Sigmoid colon (tissue), 7 donors: ENCODE measurements around the gene KCNQ2. TPM values are rescaled to one million over a fixed set of nuclear protein-coding genes. Genes with fewer than 3 reads are reported as not detected.

ENCODE experiments used
- DNase-seq: peaks from one replicate; pipeline ENCODE4 v3.0.0-alpha.2; 2019
- H3K27ac ChIP-seq, 4 donors: fragments of 200-600 bp; sonication (generic); one replicate each; pipeline ENCODE4 v1.5.1; 2016 to 2019; ENCODE audit warnings: mild to moderate bottlenecking in 1 of 4
- H3K27me3 ChIP-seq, 3 donors: fragments of 200-600 bp; sonication (generic); one replicate each; pipeline ENCODE4 v1.5.1; 2019; ENCODE audit warnings: mild to moderate bottlenecking in 1 of 3
- H3K36me3 ChIP-seq, 4 donors: fragments of 200-600 bp; sonication (generic); one replicate each; pipeline ENCODE4 v1.5.1; 2016 to 2019
- H3K4me1 ChIP-seq, 4 donors: fragments of 200-600 bp; sonication (generic); one replicate each; pipeline ENCODE4 v1.5.1; 2017 to 2019
- H3K4me3 ChIP-seq, 4 donors: fragments of 200-600 bp; sonication (generic); one replicate each; pipeline ENCODE4 v1.5.1; 2017 to 2019; ENCODE audit warnings: mild to moderate bottlenecking in 2 of 4, moderate library complexity in 1 of 4
- H3K9me3 ChIP-seq, 4 donors: fragments of 200-600 bp in 3 of 4; sonication (generic) in 3 of 4; one replicate each; pipeline versions ENCODE4 v1.5.1 to v1.6.1; 2013 to 2019
- EP300 ChIP-seq, 4 donors: sonication (generic); formaldehyde crosslinking; IDR thresholded peaks; one replicate each; pipeline ENCODE4 v1.6.1; 2017; ENCODE audit warnings: antibody characterized with exemption in 4 of 4
- POLR2A ChIP-seq, 2 donors: fragments of 450-650 bp; IDR thresholded peaks; one replicate each; pipeline ENCODE4 v1.6.1; 2016; ENCODE audit warnings: antibody characterized with exemption in 2 of 2, mild to moderate bottlenecking in 2 of 2, moderate library complexity in 2 of 2
- POLR2AphosphoS5 ChIP-seq, 4 donors: sonication (generic); formaldehyde crosslinking; IDR thresholded peaks; one replicate each; pipeline ENCODE4 v1.6.1; 2017; ENCODE audit warnings: antibody characterized with exemption in 4 of 4
- WGBS, 2 donors: extraction: QIAGEN DNeasy Blood & Tissue Kit; methylation state at CpG; one replicate each; pipeline ENCODE4 v1.1.7; 2013; 5-methylcytosine and 5-hydroxymethylcytosine counted together
- intact Hi-C: fragments of 100-400 bp; cut with DNase I; formaldehyde crosslinking; loops from one replicate; pipeline ENCODE4 v1.15.1; 2023
- polyA plus RNA-seq, 3 donors: library from polyadenylated mRNA; stranded (reverse); fragments of 200-250 nt; gene quantifications; one replicate each; pipeline ENCODE4 v1.2.3, GENCODE V29; 2013
- total RNA-seq, 4 donors: library from RNA; depleted of rRNA; stranded (reverse); fragments of >200 nt; gene quantifications; one replicate each; pipeline ENCODE4 v1.1.0, GENCODE V29; 2016
- TF ChIP-seq, protein P1 (sequence below), 4 experiments: fragments of 450-650 bp in 3 of 4; fragments of 200-600 bp in 1 of 4; IDR thresholded peaks; one replicate each; pipeline ENCODE4 v1.5.1; 2016 to 2019; ENCODE audit warnings: antibody characterized with exemption in 4 of 4, mild to moderate bottlenecking in 3 of 4, moderate library complexity in 2 of 4
- donor health status: healthy with polysubstance abuse.
- donor health status: Bipolar disorder and iron deficiency.
- donor health status: healthy.

The KCNQ2 gene
- total and polyA plus RNA-seq, 7 donors, result 0.83 to 4.2 (median 1.2) TPM; not detected in 3

DNA sequence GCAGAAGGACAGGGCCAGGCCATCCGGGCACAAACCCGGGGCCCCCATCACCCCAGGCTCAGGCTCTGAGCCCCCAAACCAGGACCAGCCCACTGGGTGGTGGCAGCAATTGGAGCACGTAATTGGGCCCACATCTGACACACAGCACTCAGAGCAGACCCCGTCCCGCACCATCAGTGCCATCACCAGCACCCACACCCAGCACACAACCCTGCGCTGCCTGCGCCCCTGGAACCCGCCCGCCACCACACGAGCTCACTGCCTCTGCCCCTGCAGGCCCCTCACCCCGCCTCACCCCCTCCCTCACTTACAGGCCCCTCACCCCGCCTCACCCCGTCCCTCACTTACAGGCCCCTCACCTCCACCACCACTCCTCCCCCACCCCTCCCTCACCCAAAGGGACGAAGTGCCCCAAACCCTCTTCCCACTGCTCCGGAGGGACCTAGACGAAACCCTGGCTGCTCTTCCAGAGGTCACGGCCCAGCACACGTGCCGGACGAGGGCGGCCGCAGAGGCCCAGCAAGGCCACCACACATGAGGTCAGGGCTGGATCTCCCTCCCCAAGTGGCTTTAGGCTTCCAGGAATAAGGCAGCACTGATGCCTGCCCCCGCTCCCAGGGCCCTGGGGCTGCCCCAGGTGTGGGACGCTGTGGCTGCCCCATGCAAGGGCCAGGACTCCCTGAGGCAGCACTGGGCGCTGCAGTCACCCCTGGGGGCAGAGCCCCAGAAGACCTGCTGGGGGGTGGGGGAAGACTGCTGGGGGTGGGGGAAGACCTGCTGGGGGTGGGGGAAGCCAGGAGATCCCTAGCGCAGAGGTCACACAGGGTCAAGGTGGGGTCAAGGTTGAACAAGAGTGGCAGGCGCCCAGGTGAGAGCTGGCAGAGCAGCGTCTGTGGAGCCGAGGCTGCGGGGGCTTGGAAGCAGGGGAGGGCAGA, 22.4 kb downstream of the KCNQ2 start:
- Histone ChIP-seq H3K4me3 (no peak overlapping the region), H3K27ac (no peak overlapping the region), H3K4me1 (peaks cover 0 to 11% (median 6%) of the 10 kb centered on the region in 4 donors), H3K27me3 (peaks cover 0 to 96% (median 66%) of the 10 kb centered on the region in 3 donors), H3K36me3 (no peaks in the 10 kb centered on the region), H3K9me3 (no peaks in the 10 kb centered on the region)
- TF ChIP-seq POLR2A (IDR thresholded peaks at IDR 0.05), result no peak
- TF ChIP-seq POLR2AphosphoS5 (IDR thresholded peaks at IDR 0.05), result no peak
- TF ChIP-seq, protein P1, sequence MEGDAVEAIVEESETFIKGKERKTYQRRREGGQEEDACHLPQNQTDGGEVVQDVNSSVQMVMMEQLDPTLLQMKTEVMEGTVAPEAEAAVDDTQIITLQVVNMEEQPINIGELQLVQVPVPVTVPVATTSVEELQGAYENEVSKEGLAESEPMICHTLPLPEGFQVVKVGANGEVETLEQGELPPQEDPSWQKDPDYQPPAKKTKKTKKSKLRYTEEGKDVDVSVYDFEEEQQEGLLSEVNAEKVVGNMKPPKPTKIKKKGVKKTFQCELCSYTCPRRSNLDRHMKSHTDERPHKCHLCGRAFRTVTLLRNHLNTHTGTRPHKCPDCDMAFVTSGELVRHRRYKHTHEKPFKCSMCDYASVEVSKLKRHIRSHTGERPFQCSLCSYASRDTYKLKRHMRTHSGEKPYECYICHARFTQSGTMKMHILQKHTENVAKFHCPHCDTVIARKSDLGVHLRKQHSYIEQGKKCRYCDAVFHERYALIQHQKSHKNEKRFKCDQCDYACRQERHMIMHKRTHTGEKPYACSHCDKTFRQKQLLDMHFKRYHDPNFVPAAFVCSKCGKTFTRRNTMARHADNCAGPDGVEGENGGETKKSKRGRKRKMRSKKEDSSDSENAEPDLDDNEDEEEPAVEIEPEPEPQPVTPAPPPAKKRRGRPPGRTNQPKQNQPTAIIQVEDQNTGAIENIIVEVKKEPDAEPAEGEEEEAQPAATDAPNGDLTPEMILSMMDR (IDR thresholded peaks at IDR 0.05), result no peak
- TF ChIP-seq EP300 (IDR thresholded peaks at IDR 0.05), result no peak
- intact Hi-C loops, result no loop called here
- WGBS, 2 donors, result 84 to 87% methylated on average over 30 of the region's 30 CpGs
- DNase-seq, result no peak

DNA sequence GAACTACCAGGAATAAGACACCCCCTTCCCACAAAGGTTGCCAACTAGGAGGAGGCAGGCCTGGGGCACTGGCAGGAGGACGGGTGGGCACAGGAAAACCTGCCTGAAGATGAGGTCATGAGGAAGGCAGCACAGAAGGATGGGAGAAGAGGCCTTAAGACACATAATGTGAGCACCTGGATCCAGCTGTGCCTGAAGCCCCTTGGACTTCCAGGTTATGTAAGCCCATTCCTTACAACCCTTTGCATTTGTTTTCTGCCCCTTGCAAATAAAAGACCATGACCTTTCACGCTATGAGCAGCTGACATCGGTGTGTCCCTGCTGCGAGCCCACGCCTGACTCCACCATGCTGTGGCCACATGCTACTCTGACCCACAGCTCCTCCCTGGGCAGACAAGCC, 23.4 kb downstream of the KCNQ2 start:
- H3K9me3 ChIP-seq, result no peaks in the 10 kb centered on the region

DNA sequence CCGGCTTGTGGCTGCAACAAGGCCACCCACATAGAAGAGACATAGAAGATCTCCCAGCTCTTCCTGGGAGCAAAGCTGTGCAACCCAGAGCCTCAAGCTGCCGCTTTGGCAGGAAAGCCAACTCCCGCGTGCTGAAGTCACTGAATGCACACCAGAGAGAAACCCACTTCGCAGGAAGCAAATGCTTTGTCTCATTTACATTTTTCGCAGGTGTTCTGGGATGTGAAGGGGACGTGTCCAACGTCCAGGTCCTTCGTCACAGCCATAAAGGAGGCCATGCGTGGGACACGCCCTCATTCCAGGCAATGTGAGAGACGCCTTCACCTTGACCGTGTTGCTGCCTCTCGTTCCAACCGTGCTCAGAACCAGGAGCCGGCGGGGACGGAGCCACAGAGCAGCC, 24.4 kb downstream of the KCNQ2 start:
- H3K27me3 ChIP-seq, result peaks cover 0 to 80% (median 49%) of the 10 kb centered on the region in 3 donors
- 16 to 52% methylated on average over 18 of the region's 18 CpGs for WGBS, 2 donors

More for the DNA sequence above, 23.4 kb downstream of the KCNQ2 start:
- 90 to 91% methylated on average over 5 of the region's 5 CpGs for WGBS, 2 donors
- peaks cover 0 to 90% (median 58%) of the 10 kb centered on the region in 3 donors for H3K27me3 ChIP-seq
- TF ChIP-seq POLR2AphosphoS5 (IDR thresholded peaks at IDR 0.05) (no peak), POLR2A (IDR thresholded peaks at IDR 0.05) (no peak), EP300 (IDR thresholded peaks at IDR 0.05) (no peak)
- TF ChIP-seq, protein P1 (IDR thresholded peaks at IDR 0.05), result no peak
- H3K4me1 ChIP-seq, result peaks cover 0 to 6% (median 3%) of the 10 kb centered on the region in 4 donors
- H3K27ac ChIP-seq, result no peak overlapping the region
- DNase-seq, result no peak
- H3K36me3 ChIP-seq, result no peaks in the 10 kb centered on the region
- H3K4me3 ChIP-seq, result no peak overlapping the region
- intact Hi-C loops, result no loop called here

DNA sequence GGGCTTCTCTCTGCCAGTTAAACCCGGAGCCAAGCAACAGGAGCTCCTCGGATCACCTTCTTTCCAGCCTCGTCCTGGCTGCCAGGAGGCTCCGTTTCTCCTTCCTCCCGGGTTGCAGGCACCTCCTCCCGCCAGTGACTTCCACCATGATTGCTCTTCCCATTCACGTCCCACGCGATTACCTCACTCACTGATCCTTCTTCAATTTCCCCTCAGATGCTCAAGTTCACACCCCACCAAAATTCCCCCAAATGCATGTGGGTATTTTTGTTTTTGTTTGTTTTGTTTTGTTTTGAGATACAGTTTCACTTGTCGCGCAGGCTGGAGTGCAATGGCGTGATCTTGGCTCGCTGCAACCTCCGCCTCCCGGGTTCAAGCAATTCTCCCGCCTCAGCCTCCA, 25.1 kb downstream of the KCNQ2 start:
- TF ChIP-seq EP300 (IDR thresholded peaks at IDR 0.05), result no peak
- no peak for TF ChIP-seq POLR2AphosphoS5 (IDR thresholded peaks at IDR 0.05)
- TF ChIP-seq, protein P1 (IDR thresholded peaks at IDR 0.05), result no peak
- Histone ChIP-seq H3K36me3 (no peaks in the 10 kb centered on the region), H3K4me3 (no peak overlapping the region), H3K27me3 (peaks cover 0 to 73% (median 42%) of the 10 kb centered on the region in 3 donors), H3K27ac (no peak overlapping the region), H3K9me3 (no peaks in the 10 kb centered on the region), H3K4me1 (no peaks in the 10 kb centered on the region)
- intact Hi-C loops, result no loop called here
- no peak for DNase-seq
- WGBS, 2 donors, result 81 to 85% methylated on average over 16 of the region's 16 CpGs

More for the DNA sequence above, 24.4 kb downstream of the KCNQ2 start:
- Histone ChIP-seq H3K36me3 (no peaks in the 10 kb centered on the region), H3K27ac (no peak overlapping the region), H3K4me3 (no peak overlapping the region), H3K4me1 (no peaks in the 10 kb centered on the region), H3K9me3 (no peaks in the 10 kb centered on the region)
- DNase-seq, result no peak
- TF ChIP-seq, protein P1 (IDR thresholded peaks at IDR 0.05), result no peak
- TF ChIP-seq POLR2A (IDR thresholded peaks at IDR 0.05) (no peak), EP300 (IDR thresholded peaks at IDR 0.05) (no peak), POLR2AphosphoS5 (IDR thresholded peaks at IDR 0.05) (no peak)
- intact Hi-C loops, result no loop called here
